Stomach (tissue), 9 donors: ENCODE measurements around the gene CYBB. TPM values are rescaled to one million over a fixed set of nuclear protein-coding genes. Genes with fewer than 3 reads are reported as not detected.

ENCODE experiments used
- DNase-seq, 2 donors: peaks; one replicate each; pipeline versions ENCODE4 v3.0.0 to v3.0.0-alpha.2; 2013 to 2019
- H3K27ac ChIP-seq, 5 donors: fragments of 200-600 bp in 4 of 5; sonication (generic) in 4 of 5; one replicate each; pipeline ENCODE4 v1.5.1; 2013 to 2019; ENCODE audit warnings: mild to moderate bottlenecking in 1 of 5, moderate library complexity in 1 of 5
- H3K27me3 ChIP-seq, 3 donors: fragments of 200-600 bp; sonication (generic); one replicate each; pipeline ENCODE4 v1.5.1; 2017 to 2019; ENCODE audit warnings: mixed run types in 1 of 3
- H3K36me3 ChIP-seq, 4 donors: fragments of 200-600 bp; sonication (generic); 1 replicate in 3 of 4; 2 replicates in 1 of 4; pipeline ENCODE4 v1.5.1; 2016 to 2019
- H3K4me1 ChIP-seq, 4 donors: fragments of 200-600 bp; sonication (generic); one replicate each; pipeline ENCODE4 v1.5.1; 2016 to 2019
- H3K4me3 ChIP-seq, 4 donors: fragments of 200-600 bp; sonication (generic) in 3 of 4; one replicate each; pipeline ENCODE4 v1.5.1; 2016 to 2019; ENCODE audit warnings: mild to moderate bottlenecking in 1 of 4
- H3K9me3 ChIP-seq, 4 donors: fragments of 200-600 bp; sonication (generic); one replicate each; pipeline ENCODE4 v1.5.1; 2016 to 2019
- EP300 ChIP-seq: sonication (generic); formaldehyde crosslinking; IDR thresholded peaks from one replicate; pipeline ENCODE4 v1.6.1; 2017; ENCODE audit warnings: antibody characterized with exemption
- POLR2A ChIP-seq, 4 donors: fragments of 450-650 bp; IDR thresholded peaks; one replicate each; pipeline ENCODE4 v1.6.1; 2016; ENCODE audit warnings: antibody characterized with exemption in 4 of 4, control low read depth in 2 of 4, mild to moderate bottlenecking in 1 of 4, moderate library complexity in 1 of 4
- POLR2AphosphoS5 ChIP-seq, 3 donors: sonication (generic); formaldehyde crosslinking; IDR thresholded peaks; one replicate each; pipeline ENCODE4 v1.6.1; 2016; ENCODE audit warnings: antibody characterized with exemption in 3 of 3
- intact Hi-C: fragments of 100-400 bp; cut with DNase I; formaldehyde crosslinking; loops from one replicate; pipeline ENCODE4 v1.15.1; 2023; ENCODE audit warnings: low total_unique reads
- polyA plus RNA-seq, 3 donors: library from polyadenylated mRNA; stranded (reverse); fragments of 200-250 nt; gene quantifications; one replicate each; pipeline ENCODE4 v1.2.3, GENCODE V29; 2013
- total RNA-seq, 5 donors: library from RNA; depleted of rRNA; stranded (reverse); fragments of >200 nt; gene quantifications; one replicate each; pipeline versions ENCODE4 v1.1.0 to v1.2.3, GENCODE V29; 2014 to 2016
- TF ChIP-seq, protein P1 (sequence below), 7 experiments: fragments of 450-650 bp in 4 of 7; fragments of 200-600 bp in 3 of 7; sonication (generic) in 3 of 7; IDR thresholded peaks; one replicate each; pipeline ENCODE4 v1.5.1; 2016 to 2019; ENCODE audit warnings: antibody characterized with exemption in 7 of 7, control low read depth in 2 of 7, mild to moderate bottlenecking in 1 of 7
- donor health status: healthy with polysubstance abuse.
- donor health status: Bipolar disorder and iron deficiency.
- donor health status: healthy.

CYBB gene
- total and polyA plus RNA-seq, 8 donors, result 0.58 to 24.4 (median 3.5) TPM

DNA sequence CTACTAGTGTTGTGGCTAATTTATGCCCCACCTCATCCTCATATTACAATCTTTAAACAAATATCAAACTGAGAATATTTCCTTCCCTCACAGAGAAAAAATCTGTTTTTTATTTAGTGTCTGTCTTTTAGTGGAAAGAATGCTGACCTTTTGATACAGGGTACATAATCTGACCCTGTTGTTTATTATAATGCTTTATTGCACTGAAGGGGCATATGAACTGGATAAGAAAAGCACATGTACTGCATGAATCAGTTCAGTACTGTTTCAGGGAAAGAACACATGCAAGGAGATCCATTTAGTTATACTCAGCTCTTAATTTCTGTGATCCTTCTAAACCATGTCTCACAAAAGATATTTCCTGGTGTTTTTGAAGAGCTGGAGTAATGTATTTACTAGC, 83.0 kb downstream of the CYBB start:
- no peak for DNase-seq
- Histone ChIP-seq H3K4me1 (no peaks in the 10 kb centered on the region), H3K27ac (no peak overlapping the region), H3K4me3 (no peak overlapping the region), H3K36me3 (no peaks in the 10 kb centered on the region), H3K27me3 (peaks cover 0 to 4% (median 0%) of the 10 kb centered on the region in 3 donors), H3K9me3 (peaks cover 0 to 6% (median 3%) of the 10 kb centered on the region in 4 donors)
- no peak for TF ChIP-seq POLR2AphosphoS5 (IDR thresholded peaks at IDR 0.05)
- TF ChIP-seq POLR2A (IDR thresholded peaks at IDR 0.05), result no peak
- TF ChIP-seq, protein P1, sequence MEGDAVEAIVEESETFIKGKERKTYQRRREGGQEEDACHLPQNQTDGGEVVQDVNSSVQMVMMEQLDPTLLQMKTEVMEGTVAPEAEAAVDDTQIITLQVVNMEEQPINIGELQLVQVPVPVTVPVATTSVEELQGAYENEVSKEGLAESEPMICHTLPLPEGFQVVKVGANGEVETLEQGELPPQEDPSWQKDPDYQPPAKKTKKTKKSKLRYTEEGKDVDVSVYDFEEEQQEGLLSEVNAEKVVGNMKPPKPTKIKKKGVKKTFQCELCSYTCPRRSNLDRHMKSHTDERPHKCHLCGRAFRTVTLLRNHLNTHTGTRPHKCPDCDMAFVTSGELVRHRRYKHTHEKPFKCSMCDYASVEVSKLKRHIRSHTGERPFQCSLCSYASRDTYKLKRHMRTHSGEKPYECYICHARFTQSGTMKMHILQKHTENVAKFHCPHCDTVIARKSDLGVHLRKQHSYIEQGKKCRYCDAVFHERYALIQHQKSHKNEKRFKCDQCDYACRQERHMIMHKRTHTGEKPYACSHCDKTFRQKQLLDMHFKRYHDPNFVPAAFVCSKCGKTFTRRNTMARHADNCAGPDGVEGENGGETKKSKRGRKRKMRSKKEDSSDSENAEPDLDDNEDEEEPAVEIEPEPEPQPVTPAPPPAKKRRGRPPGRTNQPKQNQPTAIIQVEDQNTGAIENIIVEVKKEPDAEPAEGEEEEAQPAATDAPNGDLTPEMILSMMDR (IDR thresholded peaks at IDR 0.05), result no peak
- no peak for TF ChIP-seq EP300
- intact Hi-C loops, result no loop called here

Other genes with a start within 250 kb of the CYBB start
- gene LANCL3, start 208.4 kb upstream of the CYBB start, total RNA-seq, result 1 to 10 TPM in 3 of 5 donors, under 1 TPM in 2; 0.58 to 5.3 (median 3.1) TPM
- 1 to 10 TPM in 1 of 3 donors, under 1 TPM in 2; 0.30 to 1.8 (median 0.31) TPM for gene LANCL3, start 208.4 kb upstream of the CYBB start, polyA plus RNA-seq
- 10 to 100 TPM; 10.5 to 47.7 (median 17.0) TPM for gene XK, start 94.3 kb upstream of the CYBB start, total RNA-seq
- gene XK, start 94.3 kb upstream of the CYBB start, polyA plus RNA-seq, result 10 to 100 TPM in 1 of 3 donors, 1 to 10 TPM in 2; 1.1 to 11.9 (median 2.2) TPM
- 10 to 100 TPM in 4 of 5 donors, 1 to 10 TPM in 1; 8.2 to 47.0 (median 14.7) TPM for gene DYNLT3, start 67.5 kb downstream of the CYBB start, total RNA-seq
- 10 to 100 TPM; 20.6 to 41.2 (median 35.5) TPM for gene DYNLT3, start 67.5 kb downstream of the CYBB start, polyA plus RNA-seq
- 10 to 100 TPM in 2 of 5 donors, 1 to 10 TPM in 2, under 1 TPM in 1; under 0.01 to 18.9 (median 7.4) TPM for gene SYTL5, start 226.5 kb downstream of the CYBB start, total RNA-seq
- gene SYTL5, start 226.5 kb downstream of the CYBB start, polyA plus RNA-seq, result 10 to 100 TPM in 1 of 3 donors, 1 to 10 TPM in 2; 1.9 to 16.5 (median 2.0) TPM